ENCODE results near the gene ADAMTS2.

Gene ADAMTS2

DNA sequence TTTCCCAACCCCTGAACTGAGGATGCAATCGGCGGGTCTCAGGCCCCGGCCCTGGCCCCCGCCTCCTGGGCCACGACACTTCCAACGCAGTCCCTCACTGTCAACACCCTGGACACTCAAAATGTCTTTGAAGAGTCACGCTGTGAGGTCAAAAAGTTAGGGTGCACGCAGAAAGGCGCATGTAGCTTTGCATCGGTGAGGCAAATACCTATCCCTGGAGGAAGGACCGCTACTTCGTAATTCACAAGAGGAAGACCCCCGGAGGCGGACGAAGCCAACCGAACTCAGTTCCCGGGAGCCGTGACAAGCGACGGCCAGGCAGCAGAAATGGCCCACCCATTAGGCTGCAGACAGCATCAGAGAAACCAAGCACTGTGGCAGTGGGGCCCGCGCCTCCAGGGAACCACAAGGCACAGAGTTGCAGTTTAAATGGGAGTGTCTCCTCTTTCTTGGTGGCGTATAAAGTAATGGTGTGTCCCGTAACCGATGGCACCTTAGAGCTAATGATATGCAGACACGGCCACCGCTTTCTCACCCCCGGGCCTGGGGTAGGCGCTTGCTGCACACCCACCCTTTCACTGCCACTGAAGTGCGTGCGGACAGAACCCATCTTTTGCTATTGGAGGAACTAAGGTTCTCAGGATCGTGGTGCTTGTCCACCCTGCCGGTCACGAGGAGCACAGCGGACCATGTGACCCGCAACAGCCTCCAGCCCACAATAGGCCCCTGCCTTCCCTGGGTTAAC is 9.0 kb downstream of the ADAMTS2 start:
- TF ChIP-seq, protein P1, sequence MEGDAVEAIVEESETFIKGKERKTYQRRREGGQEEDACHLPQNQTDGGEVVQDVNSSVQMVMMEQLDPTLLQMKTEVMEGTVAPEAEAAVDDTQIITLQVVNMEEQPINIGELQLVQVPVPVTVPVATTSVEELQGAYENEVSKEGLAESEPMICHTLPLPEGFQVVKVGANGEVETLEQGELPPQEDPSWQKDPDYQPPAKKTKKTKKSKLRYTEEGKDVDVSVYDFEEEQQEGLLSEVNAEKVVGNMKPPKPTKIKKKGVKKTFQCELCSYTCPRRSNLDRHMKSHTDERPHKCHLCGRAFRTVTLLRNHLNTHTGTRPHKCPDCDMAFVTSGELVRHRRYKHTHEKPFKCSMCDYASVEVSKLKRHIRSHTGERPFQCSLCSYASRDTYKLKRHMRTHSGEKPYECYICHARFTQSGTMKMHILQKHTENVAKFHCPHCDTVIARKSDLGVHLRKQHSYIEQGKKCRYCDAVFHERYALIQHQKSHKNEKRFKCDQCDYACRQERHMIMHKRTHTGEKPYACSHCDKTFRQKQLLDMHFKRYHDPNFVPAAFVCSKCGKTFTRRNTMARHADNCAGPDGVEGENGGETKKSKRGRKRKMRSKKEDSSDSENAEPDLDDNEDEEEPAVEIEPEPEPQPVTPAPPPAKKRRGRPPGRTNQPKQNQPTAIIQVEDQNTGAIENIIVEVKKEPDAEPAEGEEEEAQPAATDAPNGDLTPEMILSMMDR (IDR thresholded peaks at IDR 0.05; ENCODE audit: low read depth, low read length) = no peak
- no peak for DNase-seq (ENCODE audit: extremely low read depth, low read depth)

DNA sequence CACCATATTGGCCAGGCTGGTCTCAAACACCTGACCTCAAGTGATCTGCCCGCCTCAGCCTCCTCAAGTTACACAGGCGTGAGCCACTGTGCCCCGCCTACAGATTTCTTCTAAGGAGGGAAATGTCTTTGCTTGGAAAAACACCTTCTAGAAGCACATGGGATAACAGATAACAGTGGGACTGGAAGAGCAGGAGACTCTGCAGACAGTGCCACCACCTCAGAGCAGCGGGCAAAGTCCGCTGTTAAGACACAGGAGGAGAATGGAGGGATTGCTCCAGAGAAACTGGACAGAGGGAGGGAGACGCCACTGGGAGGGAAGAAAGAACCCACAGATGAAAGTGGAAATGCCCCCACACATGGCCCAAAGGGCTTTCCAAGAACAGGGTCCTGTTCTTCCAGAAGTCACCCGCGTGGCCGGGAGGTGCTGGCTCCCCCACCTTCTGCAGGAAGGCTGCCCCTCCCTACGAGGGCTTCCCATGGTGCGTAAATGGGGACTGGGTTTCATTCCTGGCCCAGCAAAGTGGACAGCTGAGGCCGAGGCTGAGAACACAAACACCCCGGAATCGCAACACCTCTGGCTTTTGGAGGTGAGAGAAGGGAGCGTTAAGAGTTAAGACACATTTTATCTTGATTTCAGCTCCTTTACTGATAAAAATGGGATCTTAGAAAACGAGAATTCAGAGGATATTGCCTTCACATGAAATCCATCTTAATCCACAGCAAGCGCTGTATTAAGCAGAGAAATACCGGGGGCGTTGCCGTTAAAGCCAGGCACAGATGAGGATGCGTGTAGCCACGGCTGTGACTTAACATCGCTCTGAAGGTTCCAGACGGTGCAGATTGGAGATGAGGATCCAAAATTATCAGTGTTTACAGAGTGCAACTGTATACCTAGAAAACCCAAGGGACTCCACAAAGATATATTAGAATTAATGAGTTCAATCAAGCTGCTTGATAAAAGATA is 11.2 kb downstream of the ADAMTS2 start:
- no peak for DNase-seq (ENCODE audit: extremely low read depth, low read depth)
- TF ChIP-seq, protein P1 (IDR thresholded peaks at IDR 0.05; ENCODE audit: low read depth, low read length) = no peak

DNA sequence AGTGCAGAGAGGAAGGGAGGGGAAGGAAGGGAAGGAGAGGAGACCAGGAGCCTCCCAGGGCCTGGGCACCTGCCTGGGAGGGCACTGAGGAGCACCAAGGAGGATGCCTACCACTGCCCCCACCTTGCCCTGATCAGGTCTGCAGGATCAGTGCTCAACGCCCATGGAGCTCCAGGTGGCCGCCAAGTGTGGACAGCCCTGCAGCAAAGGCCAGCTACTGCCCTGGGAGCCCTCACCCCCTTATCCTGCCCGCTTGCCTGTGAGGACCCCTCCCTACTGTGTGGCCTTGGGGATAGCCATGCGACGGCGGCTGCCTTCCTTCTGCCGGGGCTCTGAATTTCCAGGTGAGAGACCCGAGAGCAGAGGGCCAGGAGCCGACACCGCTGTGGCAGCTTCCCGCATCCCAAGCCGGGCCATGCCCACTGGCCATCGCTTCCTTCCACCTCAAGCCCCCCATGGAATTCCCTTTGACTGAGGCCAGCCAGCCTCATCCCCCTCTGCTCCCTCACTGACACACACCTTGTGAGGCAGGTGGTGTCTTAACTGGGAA is 12.4 kb downstream of the ADAMTS2 start:
- TF ChIP-seq, protein P1 (IDR thresholded peaks at IDR 0.05; ENCODE audit: low read depth, low read length) = no peak
- no peak for DNase-seq (ENCODE audit: extremely low read depth, low read depth)

DNA sequence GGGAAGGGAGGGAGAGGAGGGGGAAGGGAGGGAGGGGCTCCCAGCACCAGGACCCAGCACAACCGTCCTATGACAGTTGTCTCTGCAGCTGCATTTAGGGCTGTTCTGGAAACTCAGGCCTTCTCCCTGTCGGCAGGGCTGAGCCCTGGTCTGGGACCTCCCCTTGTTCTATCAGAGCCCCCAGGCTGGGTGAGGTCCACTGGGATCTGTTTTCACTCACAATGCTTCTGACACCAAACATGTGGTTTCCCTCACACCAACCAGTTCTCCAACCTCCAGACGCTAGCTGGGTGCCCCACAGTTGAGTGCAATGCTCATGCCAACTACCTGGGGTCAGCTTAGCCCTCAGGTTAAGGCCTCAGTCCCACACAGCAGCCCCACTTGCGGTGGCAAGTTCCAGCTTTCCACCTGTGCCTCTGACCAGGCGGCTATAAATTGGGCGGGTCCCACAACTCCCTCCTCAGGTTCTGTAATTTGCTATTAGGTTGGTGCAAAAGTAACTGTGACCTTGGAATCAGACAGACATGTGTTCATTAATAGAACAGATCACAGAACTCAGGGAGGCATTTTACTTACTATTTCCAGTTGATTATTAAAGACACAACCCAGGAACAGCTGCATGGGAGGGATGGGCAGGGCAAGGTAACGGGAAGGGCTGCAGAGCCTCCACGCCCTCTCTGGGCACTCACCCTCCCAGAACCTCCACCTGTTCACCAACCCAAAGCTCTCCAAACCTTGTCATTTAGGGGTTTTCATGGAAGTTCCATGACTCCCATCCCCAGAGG is 13.5 kb downstream of the ADAMTS2 start:
- no peak for DNase-seq (ENCODE audit: extremely low read depth, low read depth)
- TF ChIP-seq, protein P1 (IDR thresholded peaks at IDR 0.05; ENCODE audit: low read depth, low read length) = no peak

DNA sequence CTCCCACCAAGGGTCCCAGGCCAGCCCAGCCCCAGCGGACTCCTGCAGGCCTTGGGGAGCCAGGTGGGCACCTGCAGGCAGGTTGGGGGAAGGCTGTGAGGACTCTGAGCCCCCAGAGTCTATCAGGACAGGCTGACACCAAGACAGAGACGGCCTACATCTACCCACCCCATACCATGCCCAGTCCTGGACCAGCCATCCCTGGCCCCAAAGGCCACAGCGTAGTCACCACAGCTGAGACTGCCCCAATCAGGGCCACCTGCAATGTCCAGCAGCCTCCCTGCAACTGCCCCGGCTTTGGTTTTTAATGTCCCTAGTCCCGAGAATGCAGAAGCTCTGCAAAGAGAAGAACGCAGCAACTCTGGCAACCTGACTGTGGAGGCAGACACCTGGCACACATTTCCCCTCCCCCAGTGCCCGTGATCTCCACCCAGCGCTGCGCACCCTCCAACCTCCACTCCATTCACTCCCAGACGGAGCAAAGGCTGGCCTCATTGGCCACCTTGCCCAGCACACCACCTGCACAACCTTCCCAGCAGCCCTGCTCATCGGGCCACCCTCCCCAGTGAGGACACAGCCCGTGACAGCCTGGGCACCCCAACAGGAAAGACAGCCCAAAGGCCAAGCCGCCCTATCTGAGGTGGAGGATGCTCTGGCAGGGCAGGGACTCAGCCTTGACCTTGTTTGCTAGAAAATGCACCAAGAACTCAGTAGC is 14.9 kb downstream of the ADAMTS2 start:
- TF ChIP-seq, protein P1 (IDR thresholded peaks at IDR 0.05; ENCODE audit: low read depth, low read length) = no peak
- DNase-seq (ENCODE audit: extremely low read depth, low read depth) = no peak

DNA sequence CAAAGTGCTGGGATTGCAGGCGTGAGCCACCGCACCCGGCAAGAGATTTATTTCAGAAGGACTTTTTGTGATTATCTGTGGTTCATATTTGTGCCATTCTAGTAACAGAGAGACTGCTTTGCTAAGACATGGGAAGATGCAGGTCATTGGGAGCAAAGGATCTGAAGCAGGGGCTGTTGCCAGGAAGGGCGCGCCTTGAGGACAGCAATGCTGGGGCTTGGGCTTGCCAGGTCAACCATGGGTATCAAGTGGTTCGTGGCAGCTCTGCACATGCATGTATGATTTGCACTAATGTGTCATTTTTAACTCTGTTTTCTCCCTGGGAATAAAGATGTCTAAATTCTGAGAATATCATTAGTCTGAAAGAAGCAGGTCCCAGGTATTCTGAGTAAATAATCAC is 17.0 kb downstream of the ADAMTS2 start:
- TF ChIP-seq, protein P1 (IDR thresholded peaks at IDR 0.05; ENCODE audit: low read depth, low read length) = no peak
- DNase-seq (ENCODE audit: extremely low read depth, low read depth) = no peak
